ENCODE data around the gene PALM.
"Not testable (repeated sequence)": the region's sequence is repeated elsewhere in the genome, so short reads cannot be mapped to it uniquely, and the experiment has no call there.

Gene PALM

GRCh38 chr19:732148-733069 is 23.7 kb downstream of the PALM start:
- Mint-ChIP-seq H3K27me3 (no peaks in the 10 kb centered on the region), H3K4me3 (no peak overlapping the region), H3K27ac (no peak overlapping the region), H3K4me1 (peaks cover 9% of the 10 kb centered on the region), H3K36me3 (no peaks in the 10 kb centered on the region), H3K9me3 (no peaks in the 10 kb centered on the region)

DNA sequence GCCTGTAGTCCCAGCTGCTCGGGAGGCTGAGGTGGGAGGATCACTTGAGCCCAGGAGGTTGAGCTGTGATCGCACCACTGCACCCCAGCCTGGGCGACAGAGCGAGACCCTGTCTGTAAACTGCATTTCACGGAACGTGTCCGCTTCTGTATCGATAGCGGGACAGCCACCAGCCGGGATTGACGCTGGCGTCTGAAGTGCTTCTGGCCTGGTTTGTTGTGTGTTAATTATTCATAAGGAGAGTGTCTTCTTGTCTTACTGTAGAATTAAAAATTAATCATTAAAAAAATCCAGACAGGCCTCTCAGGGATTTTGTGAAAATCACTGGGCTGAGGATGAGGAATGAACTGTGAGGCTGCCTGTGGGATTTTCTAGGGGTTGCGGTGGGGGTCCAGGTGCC is 26.0 kb downstream of the PALM start:
- H3K27me3 Mint-ChIP-seq = no peaks in the 10 kb centered on the region
- no peaks in the 10 kb centered on the region for H3K9me3 Mint-ChIP-seq
- no peaks in the 10 kb centered on the region for H3K36me3 Mint-ChIP-seq
- peaks cover 9% of the 10 kb centered on the region for H3K4me1 Mint-ChIP-seq
- H3K27ac Mint-ChIP-seq = no peak overlapping the region
- H3K4me3 Mint-ChIP-seq = no peak overlapping the region

- Mint-ChIP-seq H3K4me1 (peaks cover 9% of the 10 kb centered on the region), H3K27ac (no peak overlapping the region), H3K4me3 (no peak overlapping the region), H3K9me3 (no peaks in the 10 kb centered on the region), H3K27me3 (no peaks in the 10 kb centered on the region), H3K36me3 (no peaks in the 10 kb centered on the region)
These were observed 27.4 kb downstream of the PALM start for GRCh38 chr19:736125-736524.

DNA sequence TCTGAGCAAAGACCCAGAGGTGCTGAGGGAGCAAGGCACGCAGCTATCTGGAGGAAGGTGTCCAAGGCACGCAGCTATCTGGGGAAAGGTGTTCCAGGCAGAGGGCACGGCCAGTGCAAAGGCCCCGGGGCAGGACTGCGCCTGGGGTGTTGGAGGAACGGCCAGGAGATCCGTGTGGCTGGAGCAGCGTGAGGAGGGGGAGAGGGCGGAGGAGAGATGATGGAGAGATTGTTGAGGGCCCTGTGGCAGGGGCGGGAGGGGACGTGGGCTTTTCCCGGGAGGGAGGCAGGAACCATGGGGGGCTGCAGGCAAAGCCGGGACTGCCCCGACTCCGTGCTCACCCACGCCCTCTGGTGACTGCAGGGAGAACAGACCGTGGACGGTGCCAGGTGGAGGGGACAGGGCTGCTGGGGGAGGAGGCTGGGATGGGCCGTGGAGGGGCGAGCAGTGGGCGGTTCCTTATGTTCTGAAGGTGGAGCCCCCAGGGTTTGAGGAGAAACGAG is 28.9 kb downstream of the PALM start:
- no peaks in the 10 kb centered on the region for H3K9me3 Mint-ChIP-seq
- H3K4me3 Mint-ChIP-seq = no peak overlapping the region
- no peak overlapping the region for H3K27ac Mint-ChIP-seq
- no peaks in the 10 kb centered on the region for H3K27me3 Mint-ChIP-seq
- peaks cover 9% of the 10 kb centered on the region for H3K4me1 Mint-ChIP-seq
- no peaks in the 10 kb centered on the region for H3K36me3 Mint-ChIP-seq

DNA sequence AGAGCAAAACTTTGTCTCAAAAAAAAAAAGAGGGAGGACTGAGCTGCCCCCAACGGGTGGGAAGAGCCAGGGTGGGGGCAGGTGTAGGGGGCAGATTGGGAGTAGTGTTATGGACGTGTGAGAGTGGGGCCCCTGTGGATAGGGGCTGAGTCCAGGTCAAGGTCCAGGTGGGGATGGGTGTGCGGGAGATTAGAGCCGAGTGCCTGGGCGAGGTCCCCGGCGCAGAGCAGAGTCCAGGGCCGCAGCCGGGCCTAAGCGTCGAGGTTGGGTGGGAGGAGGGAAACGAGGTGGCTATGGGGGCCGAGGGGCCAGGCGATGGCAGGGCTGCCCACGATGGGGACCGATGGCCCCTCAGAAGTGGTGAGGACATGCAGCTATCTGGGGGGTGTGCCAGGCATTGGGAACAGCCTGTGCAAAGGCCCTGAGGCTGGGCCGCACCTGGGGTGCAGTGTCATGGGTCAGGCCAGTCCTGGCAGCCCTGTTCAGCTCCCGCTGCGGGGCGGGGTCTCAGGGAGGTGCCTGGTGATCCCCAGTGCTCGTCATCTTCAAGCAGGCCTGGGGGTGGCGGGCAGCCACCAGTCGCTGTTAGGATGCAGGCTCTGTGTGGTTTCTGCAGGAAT is 29.9 kb downstream of the PALM start:
- Mint-ChIP-seq H3K9me3 (no peaks in the 10 kb centered on the region), H3K4me1 (peaks cover 5% of the 10 kb centered on the region), H3K4me3 (no peak overlapping the region), H3K36me3 (no peaks in the 10 kb centered on the region), H3K27me3 (no peaks in the 10 kb centered on the region), H3K27ac (no peak overlapping the region)

- Mint-ChIP-seq H3K27ac (no peak overlapping the region), H3K27me3 (no peaks in the 10 kb centered on the region), H3K4me1 (no peaks in the 10 kb centered on the region), H3K9me3 (no peaks in the 10 kb centered on the region), H3K4me3 (no peak overlapping the region), H3K36me3 (no peaks in the 10 kb centered on the region)
These were observed 31.4 kb downstream of the PALM start for GRCh38 chr19:739998-740715.

GRCh38 chr19:740816-741505 is 32.2 kb downstream of the PALM start:
- not testable (repeated sequence) for H3K9me3 Mint-ChIP-seq, H3K4me3 Mint-ChIP-seq, H3K27me3 Mint-ChIP-seq, H3K27ac Mint-ChIP-seq, H3K4me1 Mint-ChIP-seq, H3K36me3 Mint-ChIP-seq

DNA sequence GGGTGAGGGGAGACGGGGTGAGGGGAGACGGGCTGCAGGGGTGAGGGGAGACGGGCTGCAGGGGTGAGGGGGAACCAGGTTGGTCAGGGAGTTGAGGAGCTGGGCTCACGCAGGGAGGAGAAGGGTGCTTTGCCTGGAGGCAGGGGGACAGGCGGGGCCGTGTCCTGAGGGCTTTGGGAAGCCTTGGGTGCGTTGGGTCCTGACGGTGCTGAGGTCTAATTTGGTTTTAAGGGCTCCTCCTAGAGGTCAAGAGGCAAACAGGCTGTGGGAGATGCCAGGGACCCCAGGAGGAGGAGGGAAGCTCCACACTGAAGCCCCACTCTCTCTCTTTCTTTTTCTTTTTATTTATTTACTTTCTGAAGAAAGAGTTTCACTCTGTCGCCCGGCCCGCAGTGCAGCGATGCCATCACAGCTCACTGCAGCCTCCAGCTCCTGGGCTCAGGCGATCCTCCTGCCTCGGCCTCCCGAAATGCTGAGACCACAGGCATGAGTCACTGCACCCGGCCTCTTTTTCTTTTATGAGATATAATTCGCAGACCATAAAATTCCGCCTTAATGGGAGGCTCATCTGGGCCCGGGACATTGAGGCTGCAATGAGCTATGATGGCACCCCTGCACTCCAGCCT is 32.9 kb downstream of the PALM start:
- Mint-ChIP-seq H3K36me3 (no peaks in the 10 kb centered on the region), H3K9me3 (no peaks in the 10 kb centered on the region), H3K27ac (no peak overlapping the region)

GRCh38 chr19:742540-743075 is 33.9 kb downstream of the PALM start:
- no peaks in the 10 kb centered on the region for H3K36me3 Mint-ChIP-seq
- no peaks in the 10 kb centered on the region for H3K9me3 Mint-ChIP-seq
- no peaks in the 10 kb centered on the region for H3K4me1 Mint-ChIP-seq
- H3K4me3 Mint-ChIP-seq = no peak overlapping the region
- no peaks in the 10 kb centered on the region for H3K27me3 Mint-ChIP-seq
- H3K27ac Mint-ChIP-seq = no peak overlapping the region

More for the DNA sequence above, 32.9 kb downstream of the PALM start:
- H3K4me3 Mint-ChIP-seq = no peak overlapping the region
- no peaks in the 10 kb centered on the region for H3K27me3 Mint-ChIP-seq
- no peaks in the 10 kb centered on the region for H3K4me1 Mint-ChIP-seq

DNA sequence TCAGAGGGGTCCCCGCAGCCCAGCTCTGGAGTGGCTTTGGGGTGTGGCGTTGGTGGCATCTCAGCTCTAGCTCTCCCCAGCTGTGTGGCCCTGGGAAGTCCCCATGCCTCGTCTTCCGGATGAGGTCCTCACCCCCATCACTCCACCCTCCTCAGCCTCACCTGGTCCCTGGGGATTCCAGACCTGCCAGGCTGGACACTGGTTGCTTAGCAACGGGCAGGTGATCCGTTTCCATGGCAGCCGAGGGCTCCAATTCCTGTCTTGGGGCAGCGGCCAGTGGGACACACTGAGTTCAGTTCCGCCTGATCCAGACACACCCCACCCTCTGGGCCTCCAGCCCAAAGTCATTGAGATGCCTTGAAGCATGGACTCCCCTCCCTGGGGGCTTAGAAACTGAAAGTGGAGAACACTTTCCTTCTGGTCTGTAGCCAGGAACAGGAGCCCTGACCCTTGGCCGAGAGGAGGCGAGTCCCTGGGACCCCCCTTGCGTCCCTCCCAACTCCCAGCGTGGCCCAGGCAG is 34.5 kb downstream of the PALM start:
- H3K36me3 Mint-ChIP-seq = no peaks in the 10 kb centered on the region
- no peak overlapping the region for H3K27ac Mint-ChIP-seq
- no peak overlapping the region for H3K4me3 Mint-ChIP-seq
- H3K9me3 Mint-ChIP-seq = no peaks in the 10 kb centered on the region
- H3K4me1 Mint-ChIP-seq = no peaks in the 10 kb centered on the region
- no peaks in the 10 kb centered on the region for H3K27me3 Mint-ChIP-seq

GRCh38 chr19:745138-745537 is 36.4 kb downstream of the PALM start:
- not testable (repeated sequence) for H3K4me3 Mint-ChIP-seq, H3K27me3 Mint-ChIP-seq, H3K4me1 Mint-ChIP-seq, H3K36me3 Mint-ChIP-seq, H3K27ac Mint-ChIP-seq, H3K9me3 Mint-ChIP-seq

DNA sequence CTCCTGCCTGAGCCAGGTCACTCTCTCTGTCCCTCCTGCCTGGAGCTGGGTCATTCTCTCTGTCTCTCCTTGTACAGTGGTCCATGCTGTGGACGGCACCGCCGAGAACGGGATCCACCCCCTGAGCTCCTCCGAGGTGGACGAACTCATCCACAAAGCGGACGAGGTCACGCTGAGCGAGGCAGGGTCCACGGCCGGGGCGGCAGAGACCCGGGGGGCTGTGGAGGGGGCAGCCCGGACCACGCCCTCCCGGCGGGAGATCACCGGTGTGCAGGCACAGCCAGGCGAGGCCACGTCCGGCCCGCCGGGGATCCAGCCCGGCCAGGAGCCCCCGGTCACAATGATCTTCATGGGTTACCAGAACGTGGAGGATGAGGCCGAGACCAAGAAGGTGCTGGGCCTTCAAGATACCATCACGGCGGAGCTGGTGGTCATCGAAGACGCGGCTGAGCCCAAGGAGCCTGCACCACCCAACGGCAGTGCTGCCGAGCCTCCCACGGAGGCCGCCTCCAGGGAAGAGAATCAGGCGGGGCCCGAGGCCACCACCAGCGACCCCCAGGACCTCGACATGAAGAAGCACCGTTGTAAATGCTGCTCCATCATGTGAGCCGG is 37.6 kb downstream of the PALM start:
- Mint-ChIP-seq H3K4me1 (no peaks in the 10 kb centered on the region), H3K9me3 (no peaks in the 10 kb centered on the region), H3K27ac (no peak overlapping the region), H3K4me3 (no peak overlapping the region), H3K36me3 (no peaks in the 10 kb centered on the region), H3K27me3 (no peaks in the 10 kb centered on the region)

DNA sequence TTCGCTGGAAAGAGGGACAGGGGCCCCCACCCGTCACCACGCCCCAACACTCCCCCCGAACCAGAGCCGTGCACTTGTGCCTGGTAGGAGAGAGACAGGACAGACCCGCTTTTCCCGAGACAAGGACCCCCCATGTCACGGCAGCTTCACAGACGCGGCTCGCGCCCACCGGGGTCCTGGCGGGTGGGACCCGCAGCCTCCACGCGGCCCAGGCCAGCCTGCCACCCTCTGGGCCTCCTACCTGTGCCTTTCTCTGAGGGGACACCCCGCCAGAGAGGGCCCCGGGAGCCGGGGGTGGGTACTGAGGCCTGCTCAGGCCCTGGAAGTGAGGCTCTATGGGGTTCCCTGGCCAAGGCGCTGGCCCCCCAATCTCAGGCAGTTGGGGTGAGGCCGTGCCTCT is 38.2 kb downstream of the PALM start:
- no peaks in the 10 kb centered on the region for H3K27me3 Mint-ChIP-seq
- no peaks in the 10 kb centered on the region for H3K9me3 Mint-ChIP-seq
- H3K27ac Mint-ChIP-seq = no peak overlapping the region
- no peak overlapping the region for H3K4me3 Mint-ChIP-seq
- H3K36me3 Mint-ChIP-seq = no peaks in the 10 kb centered on the region
- no peaks in the 10 kb centered on the region for H3K4me1 Mint-ChIP-seq

GRCh38 chr19:747432-748273 is 38.9 kb downstream of the PALM start:
- H3K27ac Mint-ChIP-seq = no peak overlapping the region
- no peaks in the 10 kb centered on the region for H3K36me3 Mint-ChIP-seq
- no peak overlapping the region for H3K4me3 Mint-ChIP-seq
- no peaks in the 10 kb centered on the region for H3K4me1 Mint-ChIP-seq
- no peaks in the 10 kb centered on the region for H3K27me3 Mint-ChIP-seq
- H3K9me3 Mint-ChIP-seq = no peaks in the 10 kb centered on the region

All from activated naive CD4-positive, alpha-beta T cell treated with anti-CD3 and anti-CD28 coated beads, Interleukin-2, amount 50 U/mL, for 24 hours (primary cell).